A549 treated with AZD9567 at 1 μM for 4 hours (cell line): Measurements from ENCODE around the gene MARK1. TPM values are rescaled to one million over a fixed set of nuclear protein-coding genes. Genes with fewer than 3 reads are reported as not detected.

ENCODE experiments used
- total RNA-seq: library from RNA; stranded (reverse); fragments of 200-300 nt; extraction: Qiagen RNA extraction; gene quantifications from 5 replicates; pipeline ENCODE4 v1.2.3, GENCODE V29; 2022; ENCODE audit not compliant: insufficient read depth

MARK1 gene
- total RNA-seq = 0.07 to 0.38 TPM (median 0.15 TPM) in 4 of 5 replicates, not detected in the other

DNA sequence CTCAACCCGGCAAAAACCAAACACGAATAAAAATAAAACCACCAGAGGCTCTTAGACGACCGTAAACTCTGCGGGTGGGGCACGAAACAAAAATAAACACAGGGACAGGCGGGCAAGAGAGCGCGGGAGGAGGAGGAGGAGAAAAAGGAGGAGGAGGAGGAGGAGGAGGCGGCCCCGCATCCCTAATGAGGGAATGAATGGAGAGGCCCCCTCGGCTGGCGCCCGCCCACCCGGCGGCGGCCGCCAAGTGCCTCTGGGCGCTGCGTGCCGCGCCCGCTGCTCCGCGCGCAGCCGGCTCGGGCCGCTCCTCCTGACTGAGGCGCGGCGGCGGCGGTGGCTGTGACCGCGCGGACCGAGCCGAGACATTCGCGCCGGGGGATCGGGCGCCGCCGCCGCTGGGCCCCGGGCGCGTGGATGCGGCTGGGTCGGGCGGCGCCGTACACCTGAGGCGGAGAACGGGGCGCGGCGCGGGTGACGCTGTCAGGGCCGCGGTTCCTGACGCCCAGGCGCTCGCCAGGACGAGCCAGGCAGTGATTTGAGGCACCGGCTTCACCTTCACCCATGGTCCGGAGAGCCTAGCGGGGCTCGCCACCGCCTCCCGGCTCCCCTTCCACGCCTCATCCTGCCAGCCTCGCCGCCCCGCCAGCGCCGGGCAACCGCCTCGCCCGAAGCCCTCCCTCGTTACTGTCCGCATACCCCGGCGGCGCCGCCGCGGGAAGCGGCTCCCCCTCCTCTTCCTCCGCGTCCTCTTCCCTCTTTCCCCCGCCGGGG is at the start of gene MARK1:
Gene MARK1, plus strand, starts transcription at position 229 of the 771 bp plus-strand sequence. CDS start 687 bp downstream, outside the sequence.

GRCh38 chr1:220690140-220691052 is 162.5 kb downstream of the MARK1 start, which contains the start of gene C1orf115:
Gene C1orf115 (plus strand): TSS chr1:220690363. CDS start chr1:220690403, 40 bp downstream.

Other genes starting within 250 kb of the MARK1 start
- gene C1orf115, start 162.2 kb downstream of the MARK1 start, total RNA-seq = 4.3 to 5.7 TPM (median 5.3 TPM) in 5 replicates
- gene MTARC2, start 220.2 kb downstream of the MARK1 start, total RNA-seq = 11.1 to 23.5 TPM (median 12.3 TPM) in 5 replicates